ENCODE data around the gene TMEM115. TPM values are rescaled to one million over a fixed set of nuclear protein-coding genes. Genes with fewer than 3 reads are reported as not detected.

The TMEM115 gene
- total RNA-seq, 1 experiment from 2014 or later: 29.4 TPM

DNA sequence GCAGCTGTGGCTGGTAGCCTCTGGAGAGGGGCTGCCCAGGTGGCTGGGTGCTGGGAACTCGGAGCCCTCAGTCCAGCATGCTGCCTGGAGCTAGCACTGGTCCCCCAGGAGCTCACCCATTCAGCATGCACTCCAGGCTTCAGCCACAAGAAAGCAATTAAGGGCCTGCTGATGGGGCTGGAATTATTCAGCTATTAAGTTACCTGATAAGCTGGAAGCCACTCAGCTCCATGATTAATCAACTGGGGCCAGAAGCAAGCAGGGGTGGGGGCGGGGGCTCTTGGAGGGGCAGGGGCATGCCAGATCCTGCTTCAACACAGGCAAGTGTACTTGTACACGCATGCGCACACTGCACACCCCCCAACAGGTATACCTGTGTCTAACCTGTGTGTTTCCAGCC lies 22.1 kb upstream of the TMEM115 start:
- Mint-ChIP-seq H3K4me3 (ENCODE audit: low read depth, unreplicated experiment) (no peak overlapping the region), H3K27ac (ENCODE audit: unreplicated experiment) (no peak overlapping the region), H3K36me3 (ENCODE audit: insufficient read depth, unreplicated experiment) (no peaks in the 10 kb centered on the region), H3K9me3 (ENCODE audit: low read depth, unreplicated experiment) (no peaks in the 10 kb centered on the region), H3K4me1 (ENCODE audit: low read depth, unreplicated experiment) (no peaks in the 10 kb centered on the region), H3K27me3 (ENCODE audit: unreplicated experiment) (peaks cover 96% of the 10 kb centered on the region)
- intact Hi-C loops (cut with micrococcal nuclease; ENCODE audit: unreplicated experiment): no loop called here
- TF ChIP-seq CTCF (IDR thresholded peaks at IDR 0.05; ENCODE audit: unreplicated experiment): no peak
- DNase-seq: no peak
- CTCF ChIA-PET: interaction anchor here (0.6 to 1.1 kb wide), 5 partner anchors 10 to 258 kb away, joined by 3 to 4 read pairs (median 4); partner anchors contain the start of gene C3orf18
- BruUV-seq (replicated peaks): no TSS peak

DNA sequence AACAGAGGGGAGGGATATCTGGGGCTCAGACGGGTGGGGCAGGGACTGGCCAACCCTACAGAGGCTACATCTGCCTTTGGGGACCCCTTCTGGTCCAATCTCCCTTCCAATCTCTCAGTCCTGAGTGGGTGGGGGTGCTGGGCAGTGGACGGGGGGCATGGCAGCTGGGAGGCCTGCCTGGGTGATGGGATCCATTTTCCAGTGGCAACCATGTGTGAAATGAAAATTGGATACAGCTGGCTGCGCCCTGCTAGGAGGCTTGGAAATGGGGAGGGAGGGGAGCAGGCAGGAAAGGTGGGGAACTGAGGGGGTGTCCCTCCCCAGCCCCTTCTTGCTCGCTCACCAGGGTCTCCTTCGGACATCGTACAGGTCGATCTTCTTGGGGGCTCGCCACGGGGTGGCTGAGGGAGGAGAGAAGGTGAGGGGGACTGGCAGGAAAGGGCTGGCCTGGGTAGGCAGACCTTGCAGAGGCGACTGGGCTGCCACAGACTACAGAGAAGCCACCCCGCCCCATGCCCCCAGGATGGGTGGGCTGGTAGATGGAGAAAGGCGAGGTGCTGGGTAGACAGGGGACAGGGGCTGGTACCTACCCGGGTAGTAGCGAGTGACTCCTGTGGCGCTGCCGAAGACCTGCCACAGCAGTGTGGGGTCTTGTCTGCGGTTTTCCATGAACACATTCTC lies 21.2 kb upstream of the TMEM115 start:
- Mint-ChIP-seq H3K27me3 (ENCODE audit: unreplicated experiment) (peaks cover 94% of the 10 kb centered on the region), H3K27ac (ENCODE audit: unreplicated experiment) (no peak overlapping the region), H3K36me3 (ENCODE audit: insufficient read depth, unreplicated experiment) (no peaks in the 10 kb centered on the region), H3K9me3 (ENCODE audit: low read depth, unreplicated experiment) (no peaks in the 10 kb centered on the region), H3K4me1 (ENCODE audit: low read depth, unreplicated experiment) (no peaks in the 10 kb centered on the region), H3K4me3 (ENCODE audit: low read depth, unreplicated experiment) (no peak overlapping the region)
- DNase-seq: no peak
- TF ChIP-seq CTCF (IDR thresholded peaks at IDR 0.05; ENCODE audit: unreplicated experiment): no peak
- CTCF ChIA-PET: interaction anchor here (0.6 to 1.1 kb wide), 3 partner anchors 10 to 42 kb away, joined by 3 to 4 read pairs (median 3); no protein-coding TSS in a partner anchor
- no TSS peak for BruUV-seq (replicated peaks)
- intact Hi-C loops (cut with micrococcal nuclease; ENCODE audit: unreplicated experiment): no loop called here

- no peaks in the 10 kb centered on the region for H3K4me1 Mint-ChIP-seq (ENCODE audit: low read depth, unreplicated experiment)
Measured at GRCh38 chr3:50378757-50379156, 19.4 kb upstream of the TMEM115 start.

GRCh38 chr3:50378024-50378423 lies 18.7 kb upstream of the TMEM115 start:
- intact Hi-C loops (cut with micrococcal nuclease; ENCODE audit: unreplicated experiment): loop anchor here (10.0 kb wide), 1 partner anchor 47 kb away; no protein-coding TSS in a partner anchor
- no peaks in the 10 kb centered on the region for H3K9me3 Mint-ChIP-seq (ENCODE audit: low read depth, unreplicated experiment)
- no TSS peak for BruUV-seq (replicated peaks)
- H3K27ac Mint-ChIP-seq (ENCODE audit: unreplicated experiment): no peak overlapping the region
- CTCF ChIA-PET: interaction anchor here (0.6 kb wide), 1 partner anchor 99 kb away, joined by 4 read pairs; no protein-coding TSS in a partner anchor
- H3K4me3 Mint-ChIP-seq (ENCODE audit: low read depth, unreplicated experiment): no peak overlapping the region
- H3K36me3 Mint-ChIP-seq (ENCODE audit: insufficient read depth, unreplicated experiment): no peaks in the 10 kb centered on the region
- peaks cover 81% of the 10 kb centered on the region for H3K27me3 Mint-ChIP-seq (ENCODE audit: unreplicated experiment)
- no peaks in the 10 kb centered on the region for H3K4me1 Mint-ChIP-seq (ENCODE audit: low read depth, unreplicated experiment)
- no peak for DNase-seq
- TF ChIP-seq CTCF (IDR thresholded peaks at IDR 0.05; ENCODE audit: unreplicated experiment): no peak

More at GRCh38 chr3:50378757-50379156, 19.4 kb upstream of the TMEM115 start:
- no peak overlapping the region for H3K27ac Mint-ChIP-seq (ENCODE audit: unreplicated experiment)
- no peaks in the 10 kb centered on the region for H3K9me3 Mint-ChIP-seq (ENCODE audit: low read depth, unreplicated experiment)
- no peak for TF ChIP-seq CTCF (IDR thresholded peaks at IDR 0.05; ENCODE audit: unreplicated experiment)
- no peaks in the 10 kb centered on the region for H3K36me3 Mint-ChIP-seq (ENCODE audit: insufficient read depth, unreplicated experiment)
- no TSS peak for BruUV-seq (replicated peaks)
- H3K27me3 Mint-ChIP-seq (ENCODE audit: unreplicated experiment): peaks cover 81% of the 10 kb centered on the region
- H3K4me3 Mint-ChIP-seq (ENCODE audit: low read depth, unreplicated experiment): no peak overlapping the region
- DNase-seq: no peak
- CTCF ChIA-PET: interaction anchor here (0.6 kb wide), 1 partner anchor 98 kb away, joined by 4 read pairs; no protein-coding TSS in a partner anchor
- intact Hi-C loops (cut with micrococcal nuclease; ENCODE audit: unreplicated experiment): loop anchor here (10.0 kb wide), 1 partner anchor 46 kb away; no protein-coding TSS in a partner anchor
